NCI-H2196 (cell line): ENCODE results near the gene FSTL4.
"Not testable (repeated sequence)": the region's sequence is repeated elsewhere in the genome, so short reads cannot be mapped to it uniquely, and the experiment has no call there.

Source experiments
- DNase-seq: peaks from one replicate; lab custom pipeline; 2025; ENCODE audit not compliant: unreplicated experiment; lab: John Stamatoyannopoulos, UW

Gene FSTL4

DNA sequence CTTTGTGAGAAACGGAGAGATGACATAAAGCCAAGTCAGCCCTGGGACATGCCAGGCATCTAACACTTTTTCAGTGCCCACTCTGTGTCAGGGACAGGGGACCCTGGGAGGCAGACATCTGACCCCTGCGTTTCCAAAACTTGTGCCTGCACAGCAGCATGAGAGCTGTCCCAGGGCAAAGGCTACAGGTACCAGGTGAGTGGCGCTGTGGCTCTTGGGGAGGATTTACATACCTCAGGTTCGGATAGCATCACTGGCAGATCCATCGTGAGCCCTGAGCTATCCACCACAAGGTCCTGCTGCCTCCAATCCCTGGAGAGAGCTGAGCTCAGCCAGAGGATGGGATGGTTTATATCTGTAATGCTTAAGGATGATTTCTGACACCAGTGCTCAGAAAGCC is 52.4 kb downstream of the FSTL4 start:
- DNase-seq, result no peak

- DNase-seq, result no peak
Measured at GRCh38 chr5:133556551-133556950, 55.8 kb downstream of the FSTL4 start.

GRCh38 chr5:133554279-133554678 is 58.1 kb downstream of the FSTL4 start:
- no peak for DNase-seq

GRCh38 chr5:133552925-133553525 is 59.3 kb downstream of the FSTL4 start:
- no peak for DNase-seq

- DNase-seq, result no peak
Measured at GRCh38 chr5:133546500-133546899, 65.8 kb downstream of the FSTL4 start.

- DNase-seq, result no peak
Measured at GRCh38 chr5:133544346-133544745, 68.0 kb downstream of the FSTL4 start.

GRCh38 chr5:133539818-133540217 is 72.5 kb downstream of the FSTL4 start:
- no peak for DNase-seq

- DNase-seq, result no peak
Measured at GRCh38 chr5:133538718-133539117, 73.6 kb downstream of the FSTL4 start.

DNA sequence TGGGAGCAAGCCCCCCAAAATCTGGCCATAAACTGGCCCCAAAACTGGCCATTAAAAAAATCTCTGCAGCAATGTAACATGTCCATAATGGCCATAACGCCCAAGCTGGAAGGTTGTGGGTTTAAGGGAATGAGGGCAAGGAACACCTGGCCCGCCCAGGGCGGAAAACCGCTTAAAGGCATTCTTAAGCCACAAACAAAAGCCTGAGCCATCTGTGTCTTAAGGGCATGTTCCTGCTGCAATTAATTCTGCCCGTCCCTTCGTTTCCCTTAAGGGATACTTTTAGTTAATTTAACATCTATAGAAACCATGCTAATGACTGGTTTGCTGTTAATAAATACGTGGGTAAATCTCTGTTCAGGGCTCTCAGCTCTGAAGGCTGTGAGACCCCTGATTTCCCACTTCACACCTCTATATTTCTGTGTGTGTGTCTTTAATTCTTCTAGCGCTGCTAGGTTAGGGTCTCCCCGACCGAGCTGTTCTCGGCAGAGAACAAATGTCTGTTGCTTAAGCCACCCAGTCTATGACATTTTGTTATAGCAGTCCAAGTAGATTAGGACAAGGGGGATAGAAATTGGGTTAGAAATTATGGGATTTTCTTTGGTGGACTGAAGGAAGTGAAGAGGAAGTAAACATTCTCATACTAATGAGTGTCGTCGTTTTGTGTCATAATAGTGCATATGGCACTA is 77.0 kb downstream of the FSTL4 start:
- DNase-seq, result not testable (repeated sequence)

DNA sequence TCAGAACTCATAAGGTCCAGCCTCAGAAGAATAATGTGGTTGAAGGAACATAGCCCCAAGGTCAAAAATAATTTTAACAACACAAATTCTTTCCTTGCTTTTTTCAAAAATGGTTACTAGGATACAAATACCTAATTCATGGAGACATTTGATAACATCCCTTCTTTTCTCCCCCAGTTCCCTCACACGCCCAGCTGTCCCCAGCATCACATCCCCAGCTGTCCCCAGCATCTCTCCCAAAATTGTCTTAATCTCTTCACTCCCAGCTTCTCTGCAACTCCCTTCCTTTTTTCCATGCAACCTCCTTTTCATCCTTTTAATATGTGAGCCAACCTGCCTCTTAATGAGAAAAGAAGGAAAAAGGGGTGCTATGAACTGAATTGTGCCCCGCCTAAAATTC is 77.8 kb downstream of the FSTL4 start:
- no peak for DNase-seq

DNA sequence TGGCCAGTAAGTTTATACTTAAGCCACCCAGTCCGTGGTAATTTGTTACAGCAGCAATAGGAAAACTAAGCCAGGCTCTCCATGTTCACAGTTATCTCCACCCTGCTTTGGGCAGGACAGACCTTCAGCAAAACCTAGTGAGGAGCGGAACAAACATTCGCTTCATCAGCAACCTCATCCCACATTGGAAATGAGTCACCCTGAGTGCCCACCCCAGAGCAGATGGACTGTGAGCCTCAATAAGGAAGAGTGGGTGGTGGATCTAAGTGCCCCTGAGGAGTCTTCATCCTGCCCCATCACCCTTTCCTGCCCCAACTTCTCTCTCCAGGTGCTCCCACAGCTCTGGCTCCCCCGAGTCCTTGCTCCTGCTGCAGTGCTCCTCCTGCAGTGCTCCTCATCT is 78.8 kb downstream of the FSTL4 start:
- no peak for DNase-seq

DNA sequence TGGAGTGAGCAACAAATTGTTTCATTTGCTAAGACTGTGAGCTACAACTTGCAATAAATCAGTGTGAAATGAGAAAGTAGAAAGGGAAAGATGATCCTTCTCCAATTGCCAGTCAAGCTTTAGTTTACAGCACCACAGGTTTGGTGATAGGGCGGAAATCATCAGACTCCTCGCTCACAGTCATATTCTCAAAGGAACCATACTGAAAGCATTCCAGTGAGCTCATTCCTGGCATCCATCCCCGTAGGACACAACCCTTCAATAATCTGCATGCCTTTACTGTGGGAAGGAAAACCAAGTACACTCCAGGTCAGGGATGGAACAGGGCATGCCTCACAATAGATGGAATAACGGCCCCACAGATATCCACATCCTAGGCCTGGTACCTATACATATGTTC is 80.7 kb downstream of the FSTL4 start:
- no peak for DNase-seq

GRCh38 chr5:133531178-133531577 is 81.2 kb downstream of the FSTL4 start:
- DNase-seq, result no peak

DNA sequence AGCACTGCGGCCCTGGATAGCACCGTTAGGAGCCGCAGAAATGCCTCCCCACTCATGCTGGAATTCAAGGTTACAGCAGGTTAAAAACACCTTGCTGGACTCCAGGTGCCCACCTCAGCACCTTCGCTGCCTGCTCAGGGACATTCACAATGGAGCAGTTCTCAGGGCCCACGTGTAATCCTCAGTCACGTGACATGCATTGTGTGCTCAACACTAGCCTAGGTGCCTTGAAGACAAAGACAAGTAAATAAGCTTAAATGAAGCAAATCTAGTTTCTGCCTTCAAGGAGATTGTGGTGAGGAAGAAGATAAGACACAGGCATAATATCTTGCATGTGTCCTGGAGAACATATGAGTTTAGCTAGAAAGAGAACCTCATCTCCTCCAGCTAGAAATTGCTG is 82.1 kb downstream of the FSTL4 start:
- no peak for DNase-seq

- DNase-seq, result no peak
Measured at GRCh38 chr5:133528841-133529240, 83.5 kb downstream of the FSTL4 start.

DNA sequence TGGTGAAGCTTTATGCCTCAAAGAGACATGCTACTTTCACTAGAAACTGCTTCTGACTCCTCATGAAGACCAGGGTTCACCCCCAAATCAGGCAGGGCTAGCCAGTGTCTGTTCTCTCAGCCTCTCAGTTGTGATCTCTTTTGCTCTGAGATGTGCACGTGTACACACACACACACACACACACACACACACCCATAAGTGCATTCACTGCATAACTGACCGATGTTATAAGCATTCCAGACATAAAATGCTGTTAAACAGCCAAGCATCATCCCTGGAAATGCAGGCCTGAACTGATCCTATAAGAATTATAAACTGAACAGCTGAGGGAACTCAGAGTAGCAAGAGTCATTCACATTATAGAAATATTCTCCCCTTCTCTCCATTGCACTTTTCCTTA is 85.0 kb downstream of the FSTL4 start:
- DNase-seq, result no peak

DNA sequence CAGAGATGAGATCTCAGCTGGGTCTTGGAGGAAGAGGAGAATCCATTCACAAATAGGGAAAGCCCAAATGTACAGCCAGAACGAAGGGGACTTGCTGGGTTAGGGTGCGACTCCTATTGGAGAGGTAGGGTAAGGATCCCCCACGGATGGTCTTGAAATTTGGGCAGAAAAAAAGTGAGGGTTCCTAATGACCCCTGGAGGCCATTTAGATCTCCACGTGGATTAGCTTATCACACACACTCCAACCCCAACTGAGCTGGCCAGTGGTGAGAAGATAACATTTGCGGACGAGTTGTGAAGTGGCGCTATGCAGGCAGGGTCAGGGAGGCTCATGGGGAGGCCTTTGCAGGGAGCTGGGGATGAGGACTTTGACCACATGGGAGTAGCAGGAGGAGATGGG is 86.0 kb downstream of the FSTL4 start:
- DNase-seq, result no peak

GRCh38 chr5:133525126-133525525 is 87.2 kb downstream of the FSTL4 start:
- DNase-seq, result no peak

- no peak for DNase-seq
Measured at GRCh38 chr5:133524666-133525065, 87.7 kb downstream of the FSTL4 start.

DNA sequence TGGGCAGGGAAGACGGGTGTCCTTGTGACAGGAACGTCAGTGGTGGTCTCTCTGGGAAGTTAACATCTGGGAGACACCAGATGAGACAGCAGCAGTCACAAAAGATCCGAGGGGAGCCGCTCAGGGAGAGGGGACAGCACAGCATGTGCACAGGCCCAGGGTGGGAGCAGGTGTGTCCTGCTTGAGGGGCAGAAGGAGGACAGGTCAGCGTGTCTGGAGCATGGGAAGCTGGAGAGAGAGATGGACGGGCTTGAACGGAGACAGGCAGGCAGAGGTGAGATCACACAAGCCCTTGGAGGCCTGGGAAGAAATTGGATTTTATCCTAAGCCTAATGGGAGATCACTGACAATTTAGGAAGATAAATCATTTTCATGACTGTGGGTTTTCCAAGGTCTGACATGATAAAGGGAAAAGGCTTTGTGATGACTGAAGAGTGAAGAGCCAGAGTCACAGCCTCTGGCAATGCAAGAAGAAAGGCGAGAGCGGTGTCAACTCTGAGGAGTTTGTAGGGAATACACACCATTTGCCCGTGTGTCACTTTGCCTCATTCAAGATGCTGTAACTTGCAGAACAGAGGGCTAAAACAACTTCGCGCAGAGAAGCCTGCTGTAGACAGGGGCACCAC is 88.3 kb downstream of the FSTL4 start:
- no peak for DNase-seq

DNA sequence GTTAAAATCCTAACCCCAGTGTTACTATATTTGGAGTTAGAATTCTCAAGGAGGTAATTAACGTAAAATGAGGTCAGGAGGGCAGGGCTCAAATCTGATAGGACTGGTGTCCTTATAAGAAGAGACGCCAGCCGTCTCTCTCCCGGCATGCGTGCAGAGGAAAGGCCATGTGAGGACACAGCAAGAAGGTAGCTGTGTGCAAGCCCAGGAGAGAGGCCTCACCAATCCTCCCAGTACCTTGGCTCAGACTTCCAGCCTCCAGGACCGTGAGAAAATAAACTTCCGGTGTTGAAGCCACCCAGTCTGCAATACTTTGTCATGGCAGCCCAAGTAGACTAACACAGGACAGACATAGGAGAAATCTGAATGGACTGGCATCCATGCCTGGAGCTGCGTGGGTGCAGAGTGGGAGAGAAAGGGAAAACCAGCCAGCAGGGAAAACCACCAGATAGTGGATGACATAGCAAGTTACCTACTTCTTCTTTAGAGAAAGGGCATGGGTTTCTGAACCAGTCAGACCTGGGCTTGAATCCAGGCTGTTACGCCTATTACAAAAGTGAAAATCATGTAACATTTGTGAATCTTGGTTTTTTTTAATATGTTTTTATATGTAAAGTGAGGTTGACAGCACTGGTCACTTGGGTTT is 89.2 kb downstream of the FSTL4 start:
- no peak for DNase-seq

DNA sequence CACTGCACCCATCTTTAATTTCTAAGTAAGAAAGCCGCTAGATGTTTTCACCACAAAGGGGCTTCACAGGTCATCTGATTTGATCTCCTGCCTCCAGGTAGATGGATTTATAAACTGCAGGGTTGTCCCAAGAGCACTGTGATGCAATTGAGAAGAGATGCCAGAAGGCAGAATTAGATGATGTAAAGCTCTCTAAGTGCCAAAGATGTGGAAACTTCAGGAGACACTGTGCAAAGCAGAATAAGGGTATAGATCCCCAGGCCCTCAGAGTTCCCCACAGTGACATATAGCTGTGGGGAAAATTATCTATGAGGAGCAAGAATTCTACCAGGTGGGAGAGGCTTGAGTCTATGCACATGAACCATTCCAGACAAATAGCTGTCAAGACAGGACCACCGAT is 90.5 kb downstream of the FSTL4 start:
- DNase-seq, result no peak
